ENCODE results near the gene AMBRA1.

The AMBRA1 gene

DNA sequence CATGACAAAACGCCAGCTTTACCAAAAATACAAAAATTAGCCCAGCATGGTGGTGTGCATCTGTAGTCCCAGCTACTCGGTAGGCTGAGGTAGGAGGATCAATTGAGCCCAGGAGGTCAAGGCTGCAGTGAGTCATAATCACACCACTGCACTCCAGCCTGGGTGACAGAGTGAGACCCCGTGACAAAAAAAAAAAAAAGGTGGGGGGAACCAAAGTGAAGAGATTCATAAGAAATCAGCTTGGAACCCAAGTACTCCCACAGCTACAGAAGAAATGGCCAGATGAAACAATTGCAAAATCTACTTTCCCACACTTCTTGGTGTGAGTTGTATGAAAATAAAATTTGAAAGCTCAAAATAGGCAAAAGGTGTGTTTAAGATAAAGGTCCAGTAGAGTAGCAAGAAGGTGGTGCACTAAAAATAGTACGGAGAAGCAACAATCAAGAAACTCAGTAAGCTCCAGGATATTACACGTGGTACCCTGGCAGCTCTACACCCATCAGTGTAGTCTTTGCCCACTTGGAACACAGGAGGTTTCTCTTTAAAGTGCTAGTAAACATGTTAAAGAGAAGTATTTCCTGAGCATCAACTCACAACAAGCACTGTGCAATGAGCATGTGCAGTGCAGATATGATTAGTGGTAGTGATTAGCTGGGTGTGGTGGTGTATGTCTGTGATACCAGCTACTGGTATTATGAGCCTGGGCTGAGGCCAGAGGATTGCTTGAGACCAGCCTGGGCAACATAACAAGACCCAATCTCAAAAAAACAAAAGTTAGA lies 17.9 kb upstream of the AMBRA1 start:
- H3K4me1 ChIP-seq (ENCODE audit: insufficient read depth, low read length) = peaks cover 7% of the 10 kb centered on the region
- H3K9ac ChIP-seq (ENCODE audit: low read length) = no peak overlapping the region

DNA sequence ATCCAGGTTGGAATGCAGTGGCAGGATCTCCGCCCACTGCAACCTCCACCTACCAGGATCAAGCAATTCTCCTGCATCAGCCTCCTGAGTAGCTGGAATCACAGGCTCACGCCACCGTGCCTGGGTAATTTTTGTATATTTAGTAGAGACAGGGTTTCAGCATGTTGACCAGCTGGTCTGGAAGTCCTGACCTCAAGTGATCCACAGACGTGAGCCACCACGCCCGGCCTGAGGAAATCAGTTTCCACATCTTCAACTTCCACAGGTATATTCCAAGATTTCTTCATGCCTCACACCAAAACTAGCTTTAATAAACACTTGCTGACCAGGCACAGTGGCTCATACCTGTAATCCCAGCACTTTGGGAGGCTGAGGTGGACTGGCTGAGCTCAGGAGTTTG lies 15.6 kb upstream of the AMBRA1 start:
- no peak overlapping the region for H3K9ac ChIP-seq (ENCODE audit: low read length)
- no peaks in the 10 kb centered on the region for H3K36me3 ChIP-seq (ENCODE audit: insufficient read depth, low read length)
- H3K4me3 ChIP-seq (ENCODE audit: low read depth in 1 of 2, low read length in 2 of 2) = no peak overlapping the region
- no peaks in the 10 kb centered on the region for H3K4me1 ChIP-seq (ENCODE audit: insufficient read depth, low read length)
- no peak overlapping the region for H3K27ac ChIP-seq (ENCODE audit: low read depth, low read length)
- H3K9me3 ChIP-seq (ENCODE audit: low read length) = no peaks in the 10 kb centered on the region
- H3K27me3 ChIP-seq (ENCODE audit: control insufficient read depth in 1 of 2, insufficient read depth in 2 of 2, low read length in 2 of 2) = no peaks in the 10 kb centered on the region

More for the DNA sequence above, 17.9 kb upstream of the AMBRA1 start:
- Histone ChIP-seq H3K4me3 (ENCODE audit: low read depth in 1 of 2, low read length in 2 of 2) (no peak overlapping the region), H3K27me3 (ENCODE audit: control insufficient read depth in 1 of 2, insufficient read depth in 2 of 2, low read length in 2 of 2) (no peaks in the 10 kb centered on the region), H3K36me3 (ENCODE audit: insufficient read depth, low read length) (no peaks in the 10 kb centered on the region), H3K27ac (ENCODE audit: low read depth, low read length) (no peak overlapping the region), H3K9me3 (ENCODE audit: low read length) (no peaks in the 10 kb centered on the region)

DNA sequence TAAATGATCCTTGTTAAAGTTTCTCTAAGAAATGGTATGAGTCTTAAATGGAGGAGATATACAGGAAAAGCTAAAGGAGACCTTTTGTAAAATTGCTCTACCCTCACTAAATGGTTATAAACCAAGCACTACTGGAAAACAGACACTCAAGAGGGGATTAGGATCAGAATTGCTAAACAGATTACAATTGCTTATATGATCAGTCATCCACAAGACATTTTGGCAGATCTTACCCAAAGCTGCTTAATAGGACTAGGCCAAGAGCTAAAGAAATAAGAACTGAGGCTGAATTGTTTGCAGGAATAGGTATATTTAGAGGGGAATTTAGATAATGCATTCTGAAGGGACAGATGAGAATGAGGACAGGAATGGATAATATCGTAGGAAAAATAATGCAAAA lies 13.7 kb upstream of the AMBRA1 start:
- Histone ChIP-seq H3K4me1 (ENCODE audit: insufficient read depth, low read length) (no peaks in the 10 kb centered on the region), H3K36me3 (ENCODE audit: insufficient read depth, low read length) (peaks cover 7% of the 10 kb centered on the region), H3K27me3 (ENCODE audit: control insufficient read depth in 1 of 2, insufficient read depth in 2 of 2, low read length in 2 of 2) (no peaks in the 10 kb centered on the region), H3K27ac (ENCODE audit: low read depth, low read length) (no peak overlapping the region), H3K9me3 (ENCODE audit: low read length) (no peaks in the 10 kb centered on the region), H3K9ac (ENCODE audit: low read length) (no peak overlapping the region), H3K4me3 (ENCODE audit: low read depth in 1 of 2, low read length in 2 of 2) (no peak overlapping the region)

DNA sequence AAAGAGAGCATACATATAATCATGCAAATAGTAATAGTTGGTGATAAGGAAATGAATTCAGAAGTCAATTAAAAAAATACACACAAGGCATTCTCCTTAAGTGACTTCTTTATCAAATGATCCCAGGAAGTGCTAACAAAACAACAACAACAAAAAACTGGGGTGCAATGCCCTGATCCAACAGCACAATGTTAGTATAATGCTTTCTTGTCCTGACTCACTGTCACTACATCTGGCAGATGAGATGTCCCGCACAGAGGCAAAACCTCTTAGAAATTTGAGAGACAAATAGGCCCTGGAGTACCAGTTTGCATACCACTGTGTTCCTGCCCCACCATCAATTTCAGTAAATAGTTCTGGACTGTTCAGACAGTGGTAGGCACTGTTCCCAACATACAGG lies 11.0 kb upstream of the AMBRA1 start:
- no peaks in the 10 kb centered on the region for H3K9me3 ChIP-seq (ENCODE audit: low read length)
- no peak overlapping the region for H3K27ac ChIP-seq (ENCODE audit: low read depth, low read length)
- no peaks in the 10 kb centered on the region for H3K27me3 ChIP-seq (ENCODE audit: control insufficient read depth in 1 of 2, insufficient read depth in 2 of 2, low read length in 2 of 2)
- no peak overlapping the region for H3K4me3 ChIP-seq (ENCODE audit: low read depth in 1 of 2, low read length in 2 of 2)
- no peak overlapping the region for H3K9ac ChIP-seq (ENCODE audit: low read length)
- peaks cover 7% of the 10 kb centered on the region for H3K36me3 ChIP-seq (ENCODE audit: insufficient read depth, low read length)
- peaks cover 6% of the 10 kb centered on the region for H3K4me1 ChIP-seq (ENCODE audit: insufficient read depth, low read length)

DNA sequence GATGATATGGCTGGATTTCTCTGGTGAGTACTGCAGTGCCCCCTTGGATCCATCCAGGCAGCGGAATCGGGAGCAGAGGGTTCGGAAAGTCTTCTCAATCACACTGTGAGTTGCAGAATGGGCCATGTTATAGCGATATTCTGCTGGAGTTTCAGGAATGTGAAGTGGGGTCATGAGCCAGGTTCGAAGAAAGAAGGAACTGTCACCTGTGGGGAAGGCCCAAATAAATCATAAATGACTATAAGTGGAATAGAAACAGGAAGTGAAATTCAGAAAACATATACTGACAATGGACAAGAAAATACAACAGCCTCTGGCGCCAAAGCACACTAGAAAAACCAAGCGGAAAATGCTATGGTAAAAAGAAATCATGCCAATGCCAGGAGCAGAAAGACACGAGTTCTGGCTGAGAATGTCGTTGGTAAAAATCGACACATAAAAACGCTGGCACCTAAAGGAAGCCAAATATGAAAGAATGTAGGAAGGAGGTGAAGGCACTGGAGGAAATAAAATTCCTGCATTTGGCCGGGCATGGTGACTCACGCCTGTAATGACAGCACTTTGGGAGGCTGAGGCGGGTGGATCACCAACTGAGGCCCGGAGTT lies 10.0 kb upstream of the AMBRA1 start:
- Histone ChIP-seq H3K4me3 (ENCODE audit: low read depth in 1 of 2, low read length in 2 of 2) (no peak overlapping the region), H3K4me1 (ENCODE audit: insufficient read depth, low read length) (peaks cover 8% of the 10 kb centered on the region), H3K36me3 (ENCODE audit: insufficient read depth, low read length) (peaks cover 7% of the 10 kb centered on the region), H3K27ac (ENCODE audit: low read depth, low read length) (no peak overlapping the region), H3K9me3 (ENCODE audit: low read length) (no peaks in the 10 kb centered on the region), H3K27me3 (ENCODE audit: control insufficient read depth in 1 of 2, insufficient read depth in 2 of 2, low read length in 2 of 2) (no peaks in the 10 kb centered on the region), H3K9ac (ENCODE audit: low read length) (no peak overlapping the region)

DNA sequence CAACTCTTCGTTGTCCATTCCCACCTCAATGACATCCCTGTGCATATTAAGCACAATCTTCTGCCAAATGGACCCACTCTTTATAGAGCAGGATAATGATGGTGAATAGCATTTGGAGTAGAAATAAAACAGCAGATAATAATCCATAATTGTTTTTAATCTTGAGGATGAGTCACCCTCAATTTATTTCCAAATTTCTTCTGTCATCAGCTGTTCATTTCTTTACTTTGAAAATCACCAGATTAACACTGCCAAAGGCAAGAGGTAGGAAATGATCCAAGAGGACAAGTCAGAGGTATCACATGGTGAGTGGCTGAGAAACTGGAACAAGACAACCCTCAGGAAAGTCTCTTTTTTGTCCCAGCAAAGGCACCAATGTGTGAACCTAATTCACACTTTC lies 7.3 kb upstream of the AMBRA1 start:
- Histone ChIP-seq H3K27ac (ENCODE audit: low read depth, low read length) (no peak overlapping the region), H3K4me1 (ENCODE audit: insufficient read depth, low read length) (peaks cover 8% of the 10 kb centered on the region), H3K9me3 (ENCODE audit: low read length) (no peaks in the 10 kb centered on the region), H3K36me3 (ENCODE audit: insufficient read depth, low read length) (peaks cover 7% of the 10 kb centered on the region), H3K4me3 (ENCODE audit: low read depth in 1 of 2, low read length in 2 of 2) (no peak overlapping the region), H3K9ac (ENCODE audit: low read length) (no peak overlapping the region), H3K27me3 (ENCODE audit: control insufficient read depth in 1 of 2, insufficient read depth in 2 of 2, low read length in 2 of 2) (no peaks in the 10 kb centered on the region)

DNA sequence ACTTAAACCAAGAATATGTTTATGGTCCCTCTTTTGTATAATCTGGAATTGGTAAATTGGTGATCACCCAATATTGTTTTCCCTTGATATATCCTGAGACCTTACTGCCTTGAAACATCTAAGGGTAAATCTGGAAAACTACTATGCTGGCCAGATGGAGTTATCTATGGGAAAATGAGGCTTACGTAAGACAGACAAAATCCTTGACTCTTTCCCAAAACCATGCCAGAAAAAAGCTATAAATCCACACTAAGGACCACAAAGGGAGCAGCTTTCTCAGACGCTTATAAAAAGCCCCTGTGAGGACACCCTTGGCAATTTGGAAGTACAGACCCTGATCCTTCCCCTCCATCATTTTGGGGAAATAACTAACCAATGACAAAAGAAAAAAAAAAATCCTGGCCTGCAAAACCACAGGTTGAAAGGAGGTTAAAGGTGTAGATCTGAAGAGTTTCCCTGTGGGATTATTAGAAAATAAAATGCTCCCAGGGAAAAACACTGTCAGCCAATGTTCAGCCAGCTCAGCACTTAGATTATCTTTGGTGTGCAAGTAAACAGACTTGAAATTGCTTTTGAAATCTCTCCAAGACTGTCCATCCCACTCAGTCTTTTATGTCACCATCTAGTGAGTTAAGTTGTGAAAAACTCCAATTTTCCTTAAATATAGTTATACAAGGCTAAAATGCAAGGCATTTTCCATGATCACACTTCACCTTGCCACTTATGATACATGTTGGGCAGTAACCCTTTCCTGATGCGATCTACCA lies 6.6 kb upstream of the AMBRA1 start:
- Histone ChIP-seq H3K27me3 (ENCODE audit: control insufficient read depth in 1 of 2, insufficient read depth in 2 of 2, low read length in 2 of 2) (no peaks in the 10 kb centered on the region), H3K27ac (ENCODE audit: low read depth, low read length) (no peak overlapping the region), H3K4me3 (ENCODE audit: low read depth in 1 of 2, low read length in 2 of 2) (no peak overlapping the region), H3K9ac (ENCODE audit: low read length) (no peak overlapping the region), H3K9me3 (ENCODE audit: low read length) (no peaks in the 10 kb centered on the region), H3K4me1 (ENCODE audit: insufficient read depth, low read length) (peaks cover 8% of the 10 kb centered on the region), H3K36me3 (ENCODE audit: insufficient read depth, low read length) (peaks cover 7% of the 10 kb centered on the region)

DNA sequence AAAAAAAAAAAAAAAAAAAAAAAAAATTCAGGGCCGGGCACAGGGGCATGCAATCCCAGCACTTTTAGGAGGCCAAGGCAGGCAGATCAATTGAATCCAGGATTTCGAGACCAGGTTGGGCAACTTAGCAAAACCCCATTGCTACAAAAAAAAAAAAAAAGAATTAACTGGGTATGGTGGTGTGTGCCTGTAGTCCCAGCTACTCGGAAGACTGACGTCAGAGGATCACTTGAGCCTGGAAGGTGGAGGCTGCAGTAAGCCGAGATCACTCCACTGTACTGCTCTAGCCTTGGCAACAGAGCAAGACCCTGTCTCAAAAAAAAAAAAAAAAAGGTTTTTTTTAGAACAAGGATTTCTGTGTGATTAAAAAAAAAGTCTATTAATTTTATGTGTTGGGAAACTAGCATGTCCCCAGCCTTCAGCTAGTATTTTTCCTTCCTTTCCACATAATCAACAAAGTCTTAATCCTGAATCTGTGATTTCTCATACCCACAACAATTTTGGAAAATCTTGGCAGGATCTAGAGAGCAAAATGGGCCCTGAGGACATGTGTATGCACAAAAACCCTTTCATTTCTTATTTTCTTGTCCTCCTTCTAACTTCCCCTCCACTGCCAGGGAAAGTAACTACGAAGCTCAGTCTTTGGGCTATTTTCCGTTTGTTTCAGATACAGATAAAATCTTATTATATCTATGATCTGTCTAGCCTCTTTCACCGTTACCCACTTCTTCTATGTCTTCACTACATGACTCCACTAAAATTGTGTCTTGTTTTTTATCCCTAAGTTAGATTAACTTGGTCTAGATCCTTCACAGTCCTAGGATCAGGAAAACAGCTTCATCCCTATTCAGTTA lies 5.7 kb upstream of the AMBRA1 start:
- H3K9ac ChIP-seq (ENCODE audit: low read length) = no peak overlapping the region
- no peaks in the 10 kb centered on the region for H3K27me3 ChIP-seq (ENCODE audit: control insufficient read depth in 1 of 2, insufficient read depth in 2 of 2, low read length in 2 of 2)
- no peaks in the 10 kb centered on the region for H3K9me3 ChIP-seq (ENCODE audit: low read length)
- H3K36me3 ChIP-seq (ENCODE audit: insufficient read depth, low read length) = peaks cover 7% of the 10 kb centered on the region
- peaks cover 9% of the 10 kb centered on the region for H3K4me1 ChIP-seq (ENCODE audit: insufficient read depth, low read length)
- H3K27ac ChIP-seq (ENCODE audit: low read depth, low read length) = no peak overlapping the region
- H3K4me3 ChIP-seq (ENCODE audit: low read depth in 1 of 2, low read length in 2 of 2) = no peak overlapping the region

DNA sequence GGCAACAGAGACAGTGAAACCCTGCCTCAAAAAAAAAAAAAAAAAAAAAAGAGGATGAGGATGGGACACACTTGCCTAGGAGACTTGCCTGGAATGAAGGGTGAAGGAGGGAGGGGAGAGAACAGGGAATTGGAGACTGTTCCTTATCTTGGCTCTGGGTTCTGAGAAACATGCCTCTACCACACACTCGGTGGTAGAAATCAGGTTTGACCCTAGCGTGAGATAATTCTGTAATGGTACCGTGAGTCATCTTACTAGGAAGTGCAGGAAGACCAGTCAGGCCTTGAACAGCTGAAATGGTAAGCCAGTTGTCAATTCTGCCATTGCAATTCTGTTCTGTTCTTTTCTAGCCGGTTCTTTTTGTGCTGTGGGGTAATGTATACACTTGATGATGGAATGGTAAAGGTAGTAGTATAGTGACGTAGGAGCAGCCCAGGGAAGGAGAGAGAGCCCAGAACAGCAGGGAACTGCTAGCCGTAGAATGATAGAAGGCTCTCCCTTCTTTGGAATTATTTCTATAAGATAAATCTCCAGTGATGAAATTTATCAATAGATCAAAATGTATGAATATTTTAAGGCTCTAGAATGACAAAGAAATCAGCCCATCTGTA lies 3.9 kb upstream of the AMBRA1 start:
- no peaks in the 10 kb centered on the region for H3K9me3 ChIP-seq (ENCODE audit: low read length)
- no peak overlapping the region for H3K9ac ChIP-seq (ENCODE audit: low read length)

DNA sequence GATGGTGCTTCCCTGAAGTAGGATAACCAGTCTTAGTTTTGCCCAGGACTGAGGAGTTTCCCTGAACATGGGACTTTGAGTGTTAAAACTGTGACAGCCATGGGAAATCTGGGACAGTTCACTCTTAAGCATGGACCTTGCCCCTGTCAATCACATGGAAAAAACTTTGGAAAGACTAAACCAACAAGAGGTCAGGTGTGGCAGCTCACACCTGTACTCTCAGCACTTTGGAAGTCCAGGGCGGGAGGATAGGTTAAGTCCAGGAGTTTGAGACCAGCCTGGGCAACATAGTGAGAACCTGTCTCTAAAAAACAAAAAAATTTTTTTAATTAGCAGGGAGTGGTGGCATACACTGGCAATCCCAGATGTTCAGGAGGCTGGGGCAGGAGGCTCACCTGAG lies 3.3 kb upstream of the AMBRA1 start:
- Histone ChIP-seq H3K9me3 (ENCODE audit: low read length) (no peaks in the 10 kb centered on the region), H3K4me3 (ENCODE audit: low read depth in 1 of 2, low read length in 2 of 2) (no peak overlapping the region), H3K27ac (ENCODE audit: low read depth, low read length) (no peak overlapping the region), H3K4me1 (ENCODE audit: insufficient read depth, low read length) (peaks cover 25% of the 10 kb centered on the region), H3K27me3 (ENCODE audit: control insufficient read depth in 1 of 2, insufficient read depth in 2 of 2, low read length in 2 of 2) (no peaks in the 10 kb centered on the region), H3K9ac (ENCODE audit: low read length) (no peak overlapping the region), H3K36me3 (ENCODE audit: insufficient read depth, low read length) (no peaks in the 10 kb centered on the region)

More for the DNA sequence above, 3.9 kb upstream of the AMBRA1 start:
- Histone ChIP-seq H3K4me1 (ENCODE audit: insufficient read depth, low read length) (peaks cover 19% of the 10 kb centered on the region), H3K36me3 (ENCODE audit: insufficient read depth, low read length) (no peaks in the 10 kb centered on the region), H3K4me3 (ENCODE audit: low read depth in 1 of 2, low read length in 2 of 2) (no peak overlapping the region), H3K27ac (ENCODE audit: low read depth, low read length) (no peak overlapping the region), H3K27me3 (ENCODE audit: control insufficient read depth in 1 of 2, insufficient read depth in 2 of 2, low read length in 2 of 2) (no peaks in the 10 kb centered on the region)

DNA sequence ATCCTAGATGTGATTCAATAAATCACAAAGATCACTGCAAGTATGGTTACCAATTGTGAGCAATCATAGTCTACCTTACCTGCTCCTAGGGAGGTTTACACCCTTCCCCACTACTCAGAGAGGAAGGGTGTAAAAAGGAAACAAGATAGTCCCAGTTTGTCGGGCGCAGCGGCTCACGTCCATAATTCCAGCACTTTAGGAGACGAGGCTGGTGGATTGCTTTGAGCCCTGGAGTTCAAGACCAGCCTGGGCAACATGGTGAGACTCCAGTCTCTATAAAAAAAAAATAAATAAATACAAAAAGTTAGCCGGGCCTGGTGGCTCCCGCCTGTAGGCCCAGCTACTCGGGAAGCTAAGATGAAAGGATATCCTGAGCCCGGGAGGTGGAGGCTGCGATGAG lies 962 bp upstream of the AMBRA1 start:
- no peaks in the 10 kb centered on the region for H3K27me3 ChIP-seq (ENCODE audit: control insufficient read depth in 1 of 2, insufficient read depth in 2 of 2, low read length in 2 of 2)
- H3K9ac ChIP-seq (ENCODE audit: low read length) = no peak overlapping the region
- peaks cover 32% of the 10 kb centered on the region for H3K4me1 ChIP-seq (ENCODE audit: insufficient read depth, low read length)
- no peak overlapping the region for H3K27ac ChIP-seq (ENCODE audit: low read depth, low read length)
- H3K9me3 ChIP-seq (ENCODE audit: low read length) = no peaks in the 10 kb centered on the region
- no peaks in the 10 kb centered on the region for H3K36me3 ChIP-seq (ENCODE audit: insufficient read depth, low read length)
- H3K4me3 ChIP-seq (ENCODE audit: low read depth in 1 of 2, low read length in 2 of 2) = no peak overlapping the region

All from muscle layer of colon (tissue), 2 donors.